ENCODE measurements around the gene PPP1R9A. TPM values are rescaled to one million over a fixed set of nuclear protein-coding genes. Genes with fewer than 3 reads are reported as not detected.

PPP1R9A gene
- total RNA-seq, 1 donor from 2014 or later = 57.2 TPM

DNA sequence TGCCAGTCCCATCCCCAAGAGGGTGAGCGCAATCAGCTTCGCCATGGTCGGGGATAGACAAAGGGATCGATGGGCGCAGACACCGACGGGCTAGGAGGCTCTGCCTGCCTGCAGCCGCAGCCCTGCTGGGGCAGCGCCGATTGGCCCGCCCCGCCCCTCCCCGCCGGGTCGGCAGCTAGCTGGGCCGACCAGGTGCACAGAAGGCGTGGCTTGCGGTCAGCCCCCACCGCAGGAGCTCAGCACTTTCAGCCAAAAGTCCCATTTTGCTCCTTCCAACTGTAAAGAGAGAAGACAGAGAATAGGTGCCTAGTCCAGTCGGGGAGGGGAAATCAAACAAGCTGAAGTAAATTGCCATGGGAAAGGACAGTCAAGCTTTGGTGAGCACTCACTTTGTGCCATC is 417.0 kb downstream of the PPP1R9A start, which contains the start of gene PON1:
Gene PON1, minus strand, starts transcription at position 102 of the 400 bp plus-strand sequence. Its CDS starts 57 bp downstream, at position 45.
- DNase-seq (ENCODE audit: low spot score, unreplicated experiment) = peak; percentile 14
- Mint-ChIP-seq H3K4me3 (ENCODE audit: low read depth) (peak within 1 kb of the TSS; percentile 59), H3K4me1 (ENCODE audit: low read depth) (no peaks in the 10 kb centered on the region), H3K36me3 (ENCODE audit: insufficient read depth) (no peaks in the 10 kb centered on the region), H3K27me3 (peaks cover 21% of the 10 kb centered on the region), H3K9me3 (ENCODE audit: low read depth) (peaks cover 3% of the 10 kb centered on the region), H3K27ac (peak within 1 kb of the TSS; percentile 29)
- TF ChIP-seq, protein P1, sequence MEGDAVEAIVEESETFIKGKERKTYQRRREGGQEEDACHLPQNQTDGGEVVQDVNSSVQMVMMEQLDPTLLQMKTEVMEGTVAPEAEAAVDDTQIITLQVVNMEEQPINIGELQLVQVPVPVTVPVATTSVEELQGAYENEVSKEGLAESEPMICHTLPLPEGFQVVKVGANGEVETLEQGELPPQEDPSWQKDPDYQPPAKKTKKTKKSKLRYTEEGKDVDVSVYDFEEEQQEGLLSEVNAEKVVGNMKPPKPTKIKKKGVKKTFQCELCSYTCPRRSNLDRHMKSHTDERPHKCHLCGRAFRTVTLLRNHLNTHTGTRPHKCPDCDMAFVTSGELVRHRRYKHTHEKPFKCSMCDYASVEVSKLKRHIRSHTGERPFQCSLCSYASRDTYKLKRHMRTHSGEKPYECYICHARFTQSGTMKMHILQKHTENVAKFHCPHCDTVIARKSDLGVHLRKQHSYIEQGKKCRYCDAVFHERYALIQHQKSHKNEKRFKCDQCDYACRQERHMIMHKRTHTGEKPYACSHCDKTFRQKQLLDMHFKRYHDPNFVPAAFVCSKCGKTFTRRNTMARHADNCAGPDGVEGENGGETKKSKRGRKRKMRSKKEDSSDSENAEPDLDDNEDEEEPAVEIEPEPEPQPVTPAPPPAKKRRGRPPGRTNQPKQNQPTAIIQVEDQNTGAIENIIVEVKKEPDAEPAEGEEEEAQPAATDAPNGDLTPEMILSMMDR (IDR thresholded peaks at IDR 0.05; ENCODE audit: unreplicated experiment) = no peak

GRCh38 chr7:95327356-95327755 is 420.0 kb downstream of the PPP1R9A start:
- Mint-ChIP-seq H3K27me3 (peaks cover 21% of the 10 kb centered on the region), H3K27ac (no peak overlapping the region), H3K4me1 (ENCODE audit: low read depth) (no peaks in the 10 kb centered on the region), H3K9me3 (ENCODE audit: low read depth) (peaks cover 3% of the 10 kb centered on the region), H3K36me3 (ENCODE audit: insufficient read depth) (no peaks in the 10 kb centered on the region), H3K4me3 (ENCODE audit: low read depth) (no peak overlapping the region)
- TF ChIP-seq, protein P1 (IDR thresholded peaks at IDR 0.05; ENCODE audit: unreplicated experiment) = no peak
- DNase-seq (ENCODE audit: low spot score, unreplicated experiment) = no peak

GRCh38 chr7:95330204-95330960 is 423.0 kb downstream of the PPP1R9A start:
- DNase-seq (ENCODE audit: low spot score, unreplicated experiment) = no peak
- Mint-ChIP-seq H3K27ac (no peak overlapping the region), H3K9me3 (ENCODE audit: low read depth) (peaks cover 3% of the 10 kb centered on the region), H3K27me3 (peaks cover 10% of the 10 kb centered on the region), H3K4me1 (ENCODE audit: low read depth) (no peaks in the 10 kb centered on the region), H3K36me3 (ENCODE audit: insufficient read depth) (no peaks in the 10 kb centered on the region), H3K4me3 (ENCODE audit: low read depth) (no peak overlapping the region)
- TF ChIP-seq, protein P1 (IDR thresholded peaks at IDR 0.05; ENCODE audit: unreplicated experiment) = no peak

- H3K4me1 Mint-ChIP-seq (ENCODE audit: low read depth) = no peaks in the 10 kb centered on the region
- DNase-seq (ENCODE audit: low spot score, unreplicated experiment) = no peak
- H3K9me3 Mint-ChIP-seq (ENCODE audit: low read depth) = peaks cover 3% of the 10 kb centered on the region
- H3K4me3 Mint-ChIP-seq (ENCODE audit: low read depth) = no peak overlapping the region
- H3K36me3 Mint-ChIP-seq (ENCODE audit: insufficient read depth) = no peaks in the 10 kb centered on the region
- H3K27me3 Mint-ChIP-seq = peaks cover 4% of the 10 kb centered on the region
- TF ChIP-seq, protein P1 (IDR thresholded peaks at IDR 0.05; ENCODE audit: unreplicated experiment) = no peak
- no peak overlapping the region for H3K27ac Mint-ChIP-seq
Observed at GRCh38 chr7:95330961-95331337, 423.6 kb downstream of the PPP1R9A start.

GRCh38 chr7:95334447-95334846 is 427.1 kb downstream of the PPP1R9A start:
- H3K9me3 Mint-ChIP-seq (ENCODE audit: low read depth) = no peaks in the 10 kb centered on the region

More at GRCh38 chr7:95334447-95334846, 427.1 kb downstream of the PPP1R9A start:
- H3K4me3 Mint-ChIP-seq (ENCODE audit: low read depth) = no peak overlapping the region
- H3K27ac Mint-ChIP-seq = no peak overlapping the region
- no peaks in the 10 kb centered on the region for H3K4me1 Mint-ChIP-seq (ENCODE audit: low read depth)
- no peak for DNase-seq (ENCODE audit: low spot score, unreplicated experiment)
- TF ChIP-seq, protein P1 (IDR thresholded peaks at IDR 0.05; ENCODE audit: unreplicated experiment) = no peak
- H3K27me3 Mint-ChIP-seq = no peaks in the 10 kb centered on the region
- no peaks in the 10 kb centered on the region for H3K36me3 Mint-ChIP-seq (ENCODE audit: insufficient read depth)

Measured in progenitor cell of endocrine pancreas (in vitro differentiated cells).